Measurements from ENCODE around the gene PNMT.

PNMT gene

GRCh38 chr17:39664581-39665561 is 3.4 kb upstream of the PNMT start, which contains the start of gene TCAP:
Gene TCAP (plus strand): TSS chr17:39665349. CDS start chr17:39665360, 11 bp downstream.
- H3K27ac ChIP-seq = peak within 1 kb of the TSS; percentile 30
- no peak for TF ChIP-seq CTCF (conservative IDR thresholded peaks at IDR 0.05)
- no peak for TF ChIP-seq ZFX (IDR thresholded peaks at IDR 0.05)

GRCh38 chr17:39665642-39666224 is 2.5 kb upstream of the PNMT start:
- no peak overlapping the region for H3K27ac ChIP-seq
- TF ChIP-seq ZFX (IDR thresholded peaks at IDR 0.05) (no peak), CTCF (conservative IDR thresholded peaks at IDR 0.05) (no peak)

- H3K27ac ChIP-seq = no peak overlapping the region
- TF ChIP-seq ZFX (IDR thresholded peaks at IDR 0.05) = no peak
- TF ChIP-seq CTCF (conservative IDR thresholded peaks at IDR 0.05) = no peak
Measured at GRCh38 chr17:39666231-39666600, 2.0 kb upstream of the PNMT start.

- TF ChIP-seq ZFX (IDR thresholded peaks at IDR 0.05) (no peak), CTCF (conservative IDR thresholded peaks at IDR 0.05) (no peak)
- H3K27ac ChIP-seq = no peak overlapping the region
Measured at GRCh38 chr17:39666601-39667261, 1.5 kb upstream of the PNMT start.

- H3K27ac ChIP-seq = no peak overlapping the region
- no peak for TF ChIP-seq CTCF (conservative IDR thresholded peaks at IDR 0.05)
- TF ChIP-seq ZFX (IDR thresholded peaks at IDR 0.05) = no peak
Measured at GRCh38 chr17:39667262-39667944, 850 bp upstream of the PNMT start.

GRCh38 chr17:39669897-39670735 is 1.9 kb downstream of the PNMT start:
- no peak overlapping the region for H3K27ac ChIP-seq
- TF ChIP-seq CTCF (conservative IDR thresholded peaks at IDR 0.05) = no peak
